Stimulated activated CD4-positive, alpha-beta T cell treated with anti-CD3 and anti-CD28 coated beads, Interleukin-12 subunit alpha, Interleukin-12 subunit beta, amount 100 ng/mL, for 4 hours (primary cell): ENCODE data around the gene ZFYVE21.

Experiments used
- DNase-seq: peaks from one replicate; pipeline ENCODE4 v3.0.0-alpha.2; 2020

Gene ZFYVE21

GRCh38 chr14:103692871-103693270, 22.7 kb upstream of the ZFYVE21 start:
- no peak for DNase-seq

DNA sequence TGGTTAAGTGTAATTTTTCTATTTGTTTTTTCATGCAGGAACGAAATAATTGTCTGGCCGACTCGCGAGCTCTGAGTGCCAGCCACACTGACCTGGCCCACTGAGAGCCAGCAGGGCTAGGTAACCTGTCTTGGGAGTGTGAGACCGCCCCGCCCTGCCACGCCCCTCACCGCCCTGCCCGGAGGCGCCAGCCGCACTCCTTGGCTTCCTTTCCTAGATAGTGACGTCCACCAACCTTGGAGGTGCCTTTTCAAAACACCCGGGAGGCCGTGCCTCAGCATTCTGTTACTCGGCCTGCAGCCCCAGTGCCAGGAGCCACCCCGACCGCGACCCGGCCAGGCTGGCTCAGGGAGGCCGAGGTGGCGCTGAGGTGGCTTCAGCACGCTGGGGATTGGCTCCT, 22.1 kb upstream of the ZFYVE21 start:
- no peak for DNase-seq

DNA sequence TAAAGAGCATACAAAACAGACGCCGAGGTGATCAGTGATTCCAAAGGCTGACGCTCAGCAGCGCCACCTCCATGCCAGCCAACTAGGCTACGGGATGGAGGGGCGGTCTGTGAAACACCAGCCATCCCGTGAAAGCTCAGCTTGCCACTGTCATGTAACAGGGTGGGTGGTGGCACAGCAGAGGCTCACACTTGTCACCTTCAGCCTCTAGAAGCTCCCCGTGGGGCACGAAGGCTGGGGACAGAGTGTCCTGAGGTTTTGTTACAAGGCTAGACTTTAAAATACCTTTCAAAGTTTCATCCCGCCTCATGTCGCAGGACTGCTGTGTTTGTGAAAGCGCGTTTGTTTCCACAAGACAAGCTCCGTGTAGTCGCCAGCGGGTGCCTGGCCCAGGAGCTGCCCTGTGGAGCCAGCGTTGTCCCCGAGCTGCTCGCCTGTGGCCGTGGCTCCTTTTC, 21.0 kb upstream of the ZFYVE21 start:
- no peak for DNase-seq

GRCh38 chr14:103695296-103696069, 20.1 kb upstream of the ZFYVE21 start:
- no peak for DNase-seq

GRCh38 chr14:103696070-103696402, 19.6 kb upstream of the ZFYVE21 start:
- DNase-seq, result no peak

- DNase-seq, result no peak
Measured at GRCh38 chr14:103696466-103697071, 19.0 kb upstream of the ZFYVE21 start.

DNA sequence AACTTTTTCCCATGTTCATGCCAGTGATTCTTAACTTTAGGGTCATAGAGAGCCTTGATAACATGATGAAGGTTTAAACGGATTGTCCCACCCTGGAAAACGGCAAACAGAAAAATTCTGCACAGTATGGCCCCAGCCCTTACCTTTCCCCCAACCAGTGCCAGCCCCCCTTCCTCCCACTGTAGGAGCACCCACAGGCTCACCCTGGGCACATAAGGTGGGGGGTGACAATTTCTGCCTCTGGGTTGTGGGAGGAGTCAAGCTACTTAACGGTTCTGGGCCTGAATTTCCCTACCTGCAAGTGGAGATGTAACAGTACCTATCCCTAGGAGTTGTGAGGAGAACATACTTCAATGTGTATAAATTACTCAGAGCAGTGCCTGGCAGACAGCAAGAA, 18.4 kb upstream of the ZFYVE21 start:
- DNase-seq, result no peak

- DNase-seq, result no peak
Measured at GRCh38 chr14:103697603-103698379, 17.8 kb upstream of the ZFYVE21 start.

DNA sequence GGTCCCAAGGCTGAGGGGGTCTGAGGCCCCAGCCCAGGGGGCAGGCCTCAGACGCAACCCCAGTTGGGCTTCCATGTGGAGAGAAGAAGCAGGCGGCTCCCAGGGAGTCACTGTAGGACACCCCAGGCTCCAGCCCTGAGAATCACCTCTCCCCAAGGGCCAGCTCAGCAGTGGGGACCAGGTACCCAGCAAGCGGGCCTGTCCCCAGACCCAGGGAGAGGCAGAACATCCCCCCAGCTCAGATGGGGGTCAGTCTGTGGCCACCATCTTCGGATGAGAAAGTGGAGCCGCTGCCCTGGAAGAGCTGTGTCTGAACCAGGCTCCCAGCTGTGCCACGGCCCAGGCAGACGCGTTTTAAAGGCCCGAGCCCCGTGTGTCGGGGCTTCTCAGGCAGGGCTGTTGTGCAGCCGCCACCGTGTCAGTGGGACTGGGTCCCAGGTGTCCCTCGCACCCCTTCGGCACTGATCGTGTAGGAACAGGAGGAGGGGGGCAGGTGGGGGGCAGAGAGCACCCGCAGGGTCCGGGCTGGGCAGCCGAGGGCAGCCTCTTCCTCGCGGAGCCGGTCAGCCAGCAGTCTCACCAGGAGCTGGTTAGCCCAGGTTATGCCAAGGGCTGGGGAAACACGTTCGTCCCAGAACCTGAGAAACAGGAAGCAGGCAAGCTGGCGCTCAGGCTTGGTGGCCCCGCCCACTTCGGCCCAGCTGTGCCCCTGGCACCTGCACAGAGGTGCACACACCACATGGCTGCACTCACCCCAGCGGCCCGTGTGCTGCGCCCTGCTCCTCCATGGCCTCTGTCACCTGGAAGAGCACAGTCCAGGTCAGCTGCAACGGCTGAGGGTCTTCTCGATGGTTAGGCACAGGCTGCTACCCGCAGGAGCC, 17.0 kb upstream of the ZFYVE21 start:
- DNase-seq, result no peak

DNA sequence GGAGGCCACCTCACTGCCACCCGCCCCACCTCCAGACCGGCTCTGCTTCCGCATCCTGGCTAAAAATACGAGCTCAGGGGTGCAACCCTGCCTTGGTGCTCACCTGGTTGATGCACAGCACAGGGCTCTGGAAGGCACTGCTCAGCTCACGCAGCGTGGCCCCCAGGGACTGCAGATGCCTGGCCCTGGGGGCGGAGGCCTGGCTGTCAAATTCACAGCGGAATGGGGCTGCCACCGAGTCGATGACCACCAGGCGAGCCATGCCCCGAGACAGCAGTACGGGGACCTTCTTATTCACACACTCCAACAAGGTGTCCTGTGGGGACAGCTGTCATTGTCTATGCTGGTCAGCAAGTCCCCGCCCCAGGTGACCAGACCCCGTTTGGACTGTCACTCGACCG, 16.3 kb upstream of the ZFYVE21 start:
- DNase-seq, result no peak

DNA sequence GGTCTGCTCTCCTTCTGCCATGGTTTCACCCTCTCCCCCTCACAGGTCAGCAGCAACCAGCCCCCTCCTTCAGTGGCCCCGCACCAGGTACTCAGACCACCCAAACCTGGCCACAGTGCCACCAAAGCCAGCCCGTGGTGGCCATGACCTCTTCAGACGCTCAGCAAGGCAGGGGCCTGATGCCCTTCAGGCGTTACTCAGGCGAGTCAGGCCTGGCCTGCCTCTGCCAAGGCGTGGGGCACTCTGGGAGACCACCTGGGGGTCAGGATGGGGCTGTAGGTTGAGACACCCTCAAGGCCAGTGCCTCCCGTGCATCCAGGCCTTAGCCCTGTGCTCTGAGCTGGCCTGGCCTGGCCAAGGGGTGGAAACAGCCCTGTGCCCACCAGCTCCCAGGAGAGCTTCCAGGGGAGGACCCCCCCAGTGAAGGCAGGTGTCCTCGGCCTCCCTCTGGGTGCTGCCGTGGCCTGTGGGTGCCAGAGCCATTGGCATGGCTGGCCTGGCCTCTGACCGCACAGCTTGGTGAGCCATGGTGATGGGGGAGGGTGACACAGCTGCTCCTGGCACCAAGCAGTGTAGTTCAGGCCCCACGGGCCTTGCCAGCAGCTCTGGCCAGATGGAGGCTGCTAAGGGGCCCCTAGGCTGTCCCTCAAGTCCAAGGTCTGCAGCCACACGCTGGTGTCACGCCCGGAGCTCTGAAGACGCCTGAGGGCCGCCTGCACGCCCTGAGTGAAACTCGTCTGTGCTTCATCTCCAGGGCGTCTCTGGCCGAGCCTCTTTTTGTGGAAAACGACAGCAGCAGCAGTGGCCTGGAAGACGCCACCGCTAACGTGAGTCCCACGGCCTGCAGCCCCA, 15.5 kb upstream of the ZFYVE21 start:
- DNase-seq, result no peak

GRCh38 chr14:103700753-103701490, 14.7 kb upstream of the ZFYVE21 start:
- DNase-seq, result no peak

DNA sequence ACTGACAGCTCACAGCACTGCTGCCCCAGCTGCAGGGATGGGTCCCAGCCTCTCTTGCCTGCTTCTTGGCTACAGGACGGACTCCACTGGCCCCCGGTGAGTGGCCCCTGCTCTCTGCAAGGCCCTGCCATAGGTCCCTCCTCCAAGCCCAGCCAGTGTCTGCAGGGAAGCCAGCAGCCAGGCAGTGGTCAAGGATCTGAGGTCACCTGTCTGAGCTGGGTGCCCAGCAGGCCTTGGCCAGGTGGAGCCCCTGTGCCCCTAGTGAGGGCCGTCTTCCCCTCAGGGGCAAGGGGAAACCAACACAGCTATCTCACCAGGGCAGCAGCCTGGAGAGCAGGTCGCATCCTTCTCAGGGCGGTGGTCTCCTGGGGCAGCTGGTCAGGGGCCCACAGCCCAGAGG, 13.5 kb upstream of the ZFYVE21 start:
- DNase-seq, result no peak

DNA sequence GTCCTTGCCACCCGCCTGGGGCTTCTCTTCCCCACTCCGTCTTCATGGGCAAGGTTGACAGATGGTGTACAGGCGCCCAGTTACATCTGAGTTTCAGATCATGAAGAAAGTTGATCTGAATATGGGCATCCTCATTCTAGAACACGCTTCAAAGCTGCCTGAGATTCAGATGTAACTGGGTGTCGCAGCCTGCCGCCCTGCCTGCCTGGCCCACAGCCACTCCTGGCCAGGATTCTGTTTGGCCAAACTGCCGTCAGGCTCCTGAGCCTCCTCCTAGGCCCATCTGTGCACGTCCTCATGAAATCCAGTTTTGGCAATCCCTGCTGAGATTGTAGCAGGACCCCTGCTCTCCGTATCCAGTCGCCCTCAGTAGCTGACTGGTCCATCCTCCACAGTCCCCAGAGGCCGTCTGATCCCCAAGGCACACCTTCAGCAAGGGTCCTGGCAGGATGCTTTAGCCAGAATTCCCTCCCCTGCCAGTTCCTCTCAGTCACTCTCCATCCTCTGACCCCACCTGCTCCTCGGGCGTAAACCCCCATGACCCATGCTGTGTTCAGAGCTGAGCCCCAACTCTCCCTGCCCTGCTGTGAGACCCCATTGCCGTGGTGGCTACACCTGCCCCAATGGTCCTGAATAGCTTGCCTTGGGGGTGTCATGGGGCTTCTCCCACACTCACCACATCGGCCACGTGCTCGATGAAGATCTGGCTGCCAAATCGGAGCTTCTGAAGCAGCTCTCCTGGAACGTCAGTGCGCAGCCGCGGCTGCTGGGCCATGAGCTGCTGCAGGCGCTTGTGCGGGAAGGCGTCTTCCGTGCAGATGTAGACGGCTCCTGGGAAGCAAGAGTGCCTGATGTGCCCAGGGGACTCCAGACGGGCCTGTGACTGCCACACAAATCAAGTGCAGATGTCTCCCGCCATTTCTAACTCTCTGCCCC, 12.8 kb upstream of the ZFYVE21 start:
- DNase-seq, result no peak

- DNase-seq, result no peak
Measured at GRCh38 chr14:103703433-103704385, 11.9 kb upstream of the ZFYVE21 start.

GRCh38 chr14:103704708-103705107, 10.9 kb upstream of the ZFYVE21 start:
- no peak for DNase-seq

- no peak for DNase-seq
Measured at GRCh38 chr14:103705118-103705503, 10.5 kb upstream of the ZFYVE21 start.

DNA sequence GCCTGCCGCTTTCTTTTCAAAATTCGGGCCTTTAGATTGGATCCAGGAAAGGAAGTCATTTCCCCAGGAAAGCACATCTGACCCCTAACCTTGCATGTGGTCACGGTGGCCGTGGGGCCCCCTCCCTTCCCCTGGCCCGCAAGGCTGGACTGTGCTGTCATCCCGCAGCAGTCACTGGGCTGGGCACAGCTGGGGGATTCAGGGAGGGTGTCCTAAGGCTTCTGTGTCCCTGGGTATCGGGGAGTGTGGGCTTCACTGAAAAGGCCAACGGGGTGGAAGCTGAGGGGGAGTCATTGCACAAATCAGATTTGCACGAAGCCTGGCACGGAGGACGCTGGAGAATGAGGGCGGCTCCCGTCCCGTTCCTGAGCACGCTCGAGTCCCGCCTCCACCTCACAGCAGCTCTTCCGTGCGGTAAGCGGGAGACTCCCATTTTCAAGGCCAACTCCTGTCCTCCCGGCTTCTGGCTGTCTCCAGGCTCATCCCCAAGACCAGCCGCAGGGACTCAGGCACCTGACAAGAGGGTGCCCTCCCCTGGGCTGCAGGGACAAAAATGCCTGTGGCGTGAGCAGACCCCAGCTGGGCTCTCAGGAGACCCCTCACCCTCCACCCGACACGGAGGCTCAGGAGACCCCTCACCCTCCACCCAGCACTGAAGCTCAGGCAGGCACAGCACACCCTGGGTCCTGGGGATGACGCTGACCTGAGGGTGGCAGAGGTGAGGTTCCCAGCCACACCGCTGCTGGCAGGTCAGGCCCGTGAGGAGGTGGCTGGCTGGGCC, 9.9 kb upstream of the ZFYVE21 start:
- DNase-seq, result no peak
